Suppressor macrophage (primary cell): ENCODE results near the gene ABHD6.

Experiments
- DNase-seq, 4 experiments: peaks; one replicate each; pipeline ENCODE4 v3.0.0-alpha.2; 2020 to 2022
- total RNA-seq, 17 experiments: gene quantifications; one replicate each; lab custom pipeline; 2026; ENCODE audit warnings: mixed read lengths in 6 of 17, inconsistent platforms in 3 of 17; lab: John Stamatoyannopoulos, UW

The ABHD6 gene, protein sequence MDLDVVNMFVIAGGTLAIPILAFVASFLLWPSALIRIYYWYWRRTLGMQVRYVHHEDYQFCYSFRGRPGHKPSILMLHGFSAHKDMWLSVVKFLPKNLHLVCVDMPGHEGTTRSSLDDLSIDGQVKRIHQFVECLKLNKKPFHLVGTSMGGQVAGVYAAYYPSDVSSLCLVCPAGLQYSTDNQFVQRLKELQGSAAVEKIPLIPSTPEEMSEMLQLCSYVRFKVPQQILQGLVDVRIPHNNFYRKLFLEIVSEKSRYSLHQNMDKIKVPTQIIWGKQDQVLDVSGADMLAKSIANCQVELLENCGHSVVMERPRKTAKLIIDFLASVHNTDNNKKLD
- total RNA-seq, result 3.3 to 50.5 (median 34.1) reads per million in 17 experiments

DNA sequence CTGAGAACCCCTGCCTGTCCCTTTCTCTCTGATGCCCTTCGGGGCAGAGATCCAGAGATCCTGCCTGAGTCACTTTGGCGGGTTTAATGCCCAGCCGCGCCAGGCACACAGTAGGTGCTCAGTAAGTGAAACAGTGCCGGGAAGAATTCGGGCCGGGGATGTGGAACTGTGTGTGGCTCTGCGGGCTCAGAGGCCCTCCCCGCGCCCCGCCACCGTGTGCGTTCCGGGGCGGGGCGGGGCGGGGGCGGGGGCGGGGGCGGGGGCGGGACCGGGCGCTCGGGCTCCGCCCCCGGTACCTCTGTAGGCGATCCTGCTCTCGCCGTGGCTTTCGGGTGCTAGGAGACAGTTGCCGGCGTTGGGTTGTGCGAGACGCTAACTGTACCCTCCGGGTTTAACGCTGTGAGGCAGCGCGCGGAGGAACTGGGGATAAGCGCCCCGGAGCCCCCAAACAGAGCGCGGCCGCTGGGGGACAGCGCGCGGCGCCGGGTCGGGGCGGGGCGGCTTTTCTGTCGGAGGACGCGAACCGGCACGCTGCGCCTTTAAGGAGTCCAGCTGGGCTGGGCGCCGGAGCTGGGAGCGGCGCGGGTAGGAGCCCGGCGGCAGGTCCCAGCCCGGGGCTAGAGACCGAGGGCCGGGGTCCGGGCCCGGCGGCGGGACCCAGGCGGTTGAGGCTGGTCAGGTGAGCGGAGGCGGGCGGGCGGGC is at the start of gene ABHD6:
Gene ABHD6, plus strand, starts transcription at position 555 of the 703 bp plus-strand sequence. CDS start 18,795 bp downstream, outside the sequence.
- DNase-seq, result peak; percentile 80 to 92 (median 86)

DNA sequence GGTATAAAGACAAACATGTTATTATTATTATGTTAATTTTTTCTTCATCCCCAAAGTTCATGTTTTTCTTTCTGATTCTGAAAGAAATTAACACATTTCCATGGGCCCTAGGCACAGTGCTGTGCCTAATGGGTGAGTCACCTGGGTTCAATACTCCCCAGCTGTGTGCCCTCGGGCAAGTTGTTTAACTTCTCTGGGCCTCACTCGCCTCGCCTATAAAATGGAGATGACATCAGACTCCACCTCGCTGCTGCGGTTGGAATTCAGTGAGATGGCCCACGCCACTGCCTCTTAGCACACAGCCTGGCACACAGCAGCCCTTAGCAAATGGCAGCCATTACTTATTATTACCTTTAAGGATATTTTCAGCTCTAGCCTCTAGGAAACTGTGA is 49.4 kb upstream of the ABHD6 start:
- no peak for DNase-seq

DNA sequence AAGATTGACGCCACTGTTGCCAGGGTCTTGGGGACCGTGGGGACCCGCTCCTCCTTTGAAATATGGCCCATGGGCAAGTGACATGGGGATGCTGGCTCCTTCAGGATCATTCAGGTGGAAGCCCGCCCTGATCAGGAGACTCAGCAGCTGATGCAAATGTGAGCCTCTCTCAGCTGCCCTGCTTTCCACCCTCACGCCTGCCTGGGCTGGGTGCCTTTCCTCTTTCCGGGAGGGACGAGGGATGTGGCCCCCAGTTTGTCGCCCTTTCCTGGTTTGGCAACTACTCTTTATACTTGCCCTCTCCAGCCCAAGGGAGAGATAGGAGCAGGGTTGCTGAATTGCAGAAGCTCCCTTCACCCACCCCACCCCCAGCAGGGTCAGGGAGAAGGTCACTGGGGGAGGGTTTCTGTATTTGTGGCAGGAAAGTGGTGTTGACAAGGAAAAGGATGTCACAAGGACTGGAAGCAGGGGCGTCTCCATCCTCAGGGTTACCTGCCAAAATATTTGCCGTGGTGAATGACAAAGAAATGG is 48.6 kb upstream of the ABHD6 start:
- peak; percentile 28 to 70 (median 61) for DNase-seq

DNA sequence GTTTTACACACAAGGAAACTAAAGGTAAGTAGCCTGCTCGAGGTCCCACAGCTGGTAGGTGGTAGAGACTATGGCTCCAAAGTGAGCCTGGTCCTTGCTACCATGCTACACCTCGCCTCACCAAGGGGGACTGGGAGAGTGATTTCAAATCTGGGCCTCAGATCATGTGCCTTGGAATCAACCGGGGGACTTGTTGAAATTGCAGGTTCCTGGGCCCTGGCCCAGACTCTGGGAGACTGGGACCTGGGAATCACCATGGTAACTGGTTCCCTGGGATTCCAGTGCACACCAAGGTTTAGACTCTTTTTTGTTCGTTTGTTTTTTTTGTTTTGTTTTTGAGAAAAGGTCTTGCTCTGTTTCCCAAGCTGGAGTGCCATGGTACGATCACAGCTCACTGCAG is 47.9 kb upstream of the ABHD6 start:
- DNase-seq, result no peak

DNA sequence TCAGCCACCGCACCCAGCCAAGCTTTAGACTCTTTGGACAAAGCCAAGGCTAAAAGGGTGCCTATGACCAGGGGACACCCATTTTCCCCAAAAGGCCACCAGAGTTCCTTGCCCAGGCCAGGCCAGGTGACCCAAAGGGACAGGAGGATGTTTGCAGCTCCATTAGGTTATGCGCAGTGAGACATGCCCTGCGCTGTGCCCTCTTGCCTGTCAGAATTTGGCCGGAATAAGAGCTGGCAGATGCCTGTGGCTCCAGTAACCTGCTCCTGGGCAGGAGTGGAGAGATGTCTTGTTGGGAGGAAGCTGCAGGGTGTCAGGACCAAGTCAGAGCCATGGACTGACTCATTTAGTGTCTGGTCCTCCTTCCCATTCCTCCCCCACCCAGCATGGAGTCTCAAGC is 47.3 kb upstream of the ABHD6 start:
- DNase-seq, result no peak

DNA sequence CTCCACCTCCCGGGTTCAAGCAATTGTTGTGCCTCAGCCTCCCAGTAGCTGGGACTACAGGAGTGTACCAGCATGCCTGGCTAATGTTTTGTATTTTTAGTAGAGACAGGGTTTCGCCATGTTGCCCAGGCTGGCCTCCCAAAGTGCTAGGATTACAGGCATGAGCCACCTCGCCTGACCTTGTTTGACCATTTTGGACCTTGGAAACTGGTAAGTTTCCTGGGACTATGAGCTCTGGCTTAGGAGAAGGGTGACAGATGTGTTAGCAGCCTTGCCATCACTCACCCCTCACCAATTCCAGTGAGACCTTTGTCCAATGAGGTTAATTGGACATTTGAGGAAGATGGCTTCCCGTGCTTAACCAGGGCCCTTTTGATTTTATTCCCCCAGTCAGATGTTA is 46.7 kb upstream of the ABHD6 start:
- no peak for DNase-seq

DNA sequence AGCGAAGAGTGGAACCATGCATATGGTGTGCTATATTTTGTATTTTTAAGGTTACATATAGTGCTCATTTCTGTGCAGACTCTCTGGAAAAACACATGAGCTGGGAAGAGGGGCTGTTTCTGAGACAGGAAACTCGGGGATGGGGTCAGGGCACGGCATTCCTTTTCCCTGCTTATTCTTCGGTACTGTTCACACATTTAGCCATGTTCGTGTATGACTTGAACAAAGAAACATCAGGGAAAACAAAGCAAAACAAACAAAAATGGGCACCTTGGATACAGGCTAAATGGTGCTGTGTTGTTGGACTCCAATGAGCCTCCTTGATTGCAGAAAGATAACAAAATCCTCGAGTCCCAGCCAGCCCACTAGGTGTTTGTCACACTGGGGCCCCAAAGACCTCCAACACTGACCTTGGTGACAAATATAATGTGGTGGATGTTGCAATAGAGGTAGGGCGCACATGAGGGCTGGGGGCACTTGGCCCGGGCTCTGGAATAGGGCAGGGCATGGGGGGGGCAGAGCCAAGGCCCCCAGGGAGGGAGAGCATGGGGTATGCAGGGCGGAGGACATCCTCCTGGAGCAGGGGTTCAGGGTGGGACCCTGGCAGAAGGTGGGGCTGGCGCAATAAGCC is 46.1 kb upstream of the ABHD6 start:
- no peak for DNase-seq

DNA sequence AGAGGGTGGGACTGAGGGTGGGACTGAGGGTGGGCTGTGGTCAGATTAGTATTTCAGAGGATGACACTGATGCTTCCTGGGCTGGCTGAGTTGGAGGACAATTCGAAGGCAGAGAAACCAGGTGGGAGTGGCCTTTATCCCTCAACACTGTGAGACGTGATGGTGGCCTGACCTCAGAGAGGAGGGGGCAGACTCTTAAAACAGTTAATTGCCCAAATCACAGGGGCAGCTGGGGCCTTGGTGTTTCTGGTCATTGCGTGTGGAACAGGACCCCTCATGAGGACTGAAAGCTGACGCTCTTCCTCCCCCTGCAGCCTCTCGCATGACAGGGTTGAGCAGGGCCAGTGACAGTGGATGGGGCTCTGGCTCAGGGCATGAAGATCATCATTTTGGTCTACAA is 45.5 kb upstream of the ABHD6 start:
- DNase-seq, result no peak

DNA sequence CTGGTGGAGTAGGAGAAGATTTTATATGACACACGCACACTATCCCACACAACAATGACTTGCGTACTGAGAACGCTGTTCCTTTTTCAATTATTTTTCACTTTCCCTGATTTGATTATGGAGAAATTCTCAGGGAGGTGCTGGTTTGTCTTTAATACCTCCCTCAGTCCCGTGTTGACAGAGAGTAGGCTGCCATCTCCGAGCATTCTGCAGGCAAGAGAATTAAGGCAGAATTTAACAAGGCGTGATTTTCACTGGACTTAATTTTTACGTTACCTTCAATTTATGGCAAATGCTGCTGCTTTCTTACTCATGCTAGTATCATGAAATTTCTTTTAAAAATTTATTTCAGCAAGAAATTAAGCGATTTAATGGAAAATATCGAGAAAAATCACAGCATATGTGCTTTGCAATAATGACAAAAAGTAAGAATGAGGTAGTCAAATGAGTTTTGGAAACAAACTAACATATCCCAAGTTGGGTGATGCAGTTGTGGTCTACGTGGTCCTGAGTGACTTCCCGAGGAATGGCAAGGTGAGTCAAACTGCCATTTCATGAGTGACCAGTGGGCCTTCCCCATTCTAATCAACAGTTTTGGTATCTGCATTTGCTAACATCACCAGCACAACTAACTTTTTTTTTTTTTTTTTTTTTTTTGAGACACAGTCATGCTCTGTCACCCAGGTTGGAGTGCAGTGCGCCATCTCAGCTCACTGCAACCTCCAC is 43.7 kb upstream of the ABHD6 start:
- no peak for DNase-seq

DNA sequence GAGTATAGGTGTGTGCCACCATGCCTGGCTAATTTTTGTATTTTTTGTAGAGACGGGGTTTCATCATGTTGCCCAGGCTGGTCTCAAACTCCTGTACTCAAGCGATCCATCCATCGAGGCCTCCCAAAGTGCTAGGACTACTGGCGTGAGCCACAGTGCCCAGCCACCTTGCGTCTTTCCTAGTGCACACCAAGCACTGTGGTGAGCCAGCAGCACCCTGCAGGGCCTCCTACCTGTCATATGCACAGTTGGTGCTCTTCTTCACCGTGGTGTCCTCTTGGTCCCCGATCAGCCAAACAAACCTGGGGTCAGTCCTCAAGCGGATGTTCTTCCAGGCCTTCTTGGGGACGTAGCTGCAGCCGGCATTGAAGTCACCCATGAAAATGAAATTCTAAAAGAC is 40.0 kb upstream of the ABHD6 start:
- DNase-seq, result no peak

DNA sequence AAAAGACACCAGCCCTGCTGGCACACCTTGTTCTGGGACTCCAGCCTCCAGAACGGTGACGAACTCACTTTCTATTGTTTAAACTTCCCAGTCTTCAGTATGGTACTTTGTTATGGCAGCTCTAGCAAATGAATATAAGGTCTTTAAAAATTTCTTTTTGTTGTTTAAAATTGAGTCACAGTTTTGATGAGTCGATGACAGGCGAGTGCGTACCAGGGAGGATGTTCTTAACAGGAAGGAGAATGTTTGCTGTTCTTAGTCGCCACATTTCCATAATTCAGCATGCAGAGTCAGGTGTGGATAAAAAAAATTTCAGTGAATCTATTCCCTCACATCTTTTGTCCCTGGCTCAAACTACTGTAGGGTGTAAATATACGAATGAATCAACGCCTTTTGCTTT is 39.2 kb upstream of the ABHD6 start:
- DNase-seq, result no peak

DNA sequence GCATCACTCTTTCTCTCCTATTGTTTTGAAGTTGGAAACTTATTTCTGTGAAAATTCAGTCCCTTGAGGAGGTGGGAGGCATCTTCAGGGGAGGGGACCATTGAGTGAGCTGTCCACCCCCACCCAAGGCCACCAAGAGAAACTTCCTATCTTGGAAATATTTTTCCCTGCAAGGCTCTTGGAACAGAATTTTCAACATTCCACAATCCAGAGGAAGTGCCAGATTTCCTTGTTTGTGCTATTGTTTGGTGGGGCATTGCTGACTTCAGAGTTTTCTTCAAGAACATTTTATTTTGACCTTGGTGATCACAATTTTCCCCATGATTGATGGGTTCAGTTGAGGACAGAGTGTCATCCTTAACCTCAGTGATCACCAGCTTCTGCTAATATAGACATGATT is 38.8 kb upstream of the ABHD6 start:
- DNase-seq, result no peak

DNA sequence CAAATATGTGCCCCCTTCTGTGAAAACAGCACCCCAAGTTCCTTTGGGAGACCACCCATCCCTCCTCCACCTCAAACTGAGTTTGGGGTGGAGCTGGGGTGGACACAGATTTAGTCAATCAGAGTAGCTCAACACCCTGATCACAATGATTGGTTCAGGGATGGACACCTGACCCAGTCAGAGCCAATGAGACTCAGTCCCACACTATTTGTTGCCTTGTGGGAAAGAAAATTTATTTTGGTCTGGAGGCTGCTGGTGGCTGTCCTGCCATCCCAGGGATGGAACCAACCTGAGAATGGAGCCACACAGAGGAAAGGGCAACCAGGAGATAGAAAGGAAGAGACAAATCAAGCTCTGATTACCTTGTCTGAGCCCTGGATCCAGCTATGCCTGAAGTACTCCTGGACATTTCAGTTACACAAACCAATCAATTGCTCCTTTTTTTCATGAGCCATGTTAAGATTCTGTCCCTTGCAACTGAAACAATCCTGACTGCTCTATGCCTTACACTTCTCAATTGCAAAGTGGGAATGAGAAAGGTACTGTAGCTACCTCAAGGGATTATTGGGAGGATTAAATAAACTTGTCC is 37.4 kb upstream of the ABHD6 start:
- no peak for DNase-seq

DNA sequence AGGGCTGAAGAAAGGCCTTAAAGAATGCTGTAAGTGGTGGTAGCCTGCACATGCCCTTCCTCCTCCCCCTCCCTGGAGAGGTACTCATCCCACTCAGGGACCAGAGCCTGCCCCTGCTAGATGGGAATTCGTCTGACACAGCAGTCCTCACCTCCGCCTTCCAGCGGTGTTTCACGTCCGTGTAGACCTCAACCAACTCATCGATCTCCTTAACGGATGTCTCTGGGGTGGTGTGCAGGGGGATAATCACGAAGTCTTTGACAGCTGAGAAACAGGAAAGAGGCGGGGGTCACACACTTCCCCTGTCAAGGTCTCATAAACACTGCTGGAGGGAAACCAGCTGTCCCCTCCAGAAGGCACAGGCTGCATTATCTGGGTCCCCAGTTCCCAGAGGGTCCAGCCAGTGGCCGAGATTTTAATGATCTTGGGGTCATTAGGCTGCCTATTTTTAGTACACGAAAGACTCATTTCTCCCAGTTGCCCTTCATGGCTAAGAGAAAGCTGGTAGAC is 36.7 kb upstream of the ABHD6 start:
- no peak for DNase-seq

DNA sequence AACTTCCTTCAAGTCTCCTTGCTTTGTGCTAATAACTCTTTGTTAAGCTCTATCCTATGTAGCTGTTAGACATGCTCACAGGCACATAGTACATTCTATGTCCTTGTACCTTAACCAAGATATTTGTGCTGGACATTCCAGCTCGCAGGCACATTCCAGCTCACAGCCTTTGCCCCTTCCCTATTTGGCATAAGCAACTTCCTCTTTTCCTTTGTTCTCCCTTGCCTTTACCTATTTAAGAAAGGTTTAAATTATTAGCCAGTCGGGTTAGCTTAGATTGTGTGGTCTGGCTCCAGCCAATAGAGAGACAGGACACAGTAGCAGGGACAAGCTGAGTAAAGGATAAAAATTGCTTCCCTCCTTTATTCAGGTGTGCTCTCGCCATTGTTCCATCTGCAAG is 36.1 kb upstream of the ABHD6 start:
- peak in 3 of 4 experiments; percentile 27 to 31 (median 30) for DNase-seq

DNA sequence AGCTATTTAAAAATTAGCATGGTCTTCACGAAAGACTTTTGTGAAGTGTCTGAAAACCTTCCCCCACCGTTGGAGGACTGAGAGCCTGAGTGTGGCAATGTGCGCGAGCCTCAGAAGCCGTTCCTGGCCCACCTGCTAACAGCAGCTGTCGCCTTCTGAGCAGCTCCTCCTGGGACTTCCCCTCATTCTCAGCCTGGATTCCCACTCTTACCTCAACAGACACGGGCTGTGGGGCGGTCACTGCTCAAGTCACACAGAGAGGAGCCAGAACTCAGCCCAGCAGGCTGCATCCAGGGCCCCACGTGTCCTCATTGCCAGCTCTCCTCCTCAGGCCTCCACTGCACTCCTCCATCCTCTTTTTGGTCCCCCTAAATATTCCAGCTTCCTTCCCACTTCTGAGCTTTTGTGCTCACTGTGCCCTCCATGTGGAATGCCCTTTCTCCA is 34.7 kb upstream of the ABHD6 start:
- no peak for DNase-seq

DNA sequence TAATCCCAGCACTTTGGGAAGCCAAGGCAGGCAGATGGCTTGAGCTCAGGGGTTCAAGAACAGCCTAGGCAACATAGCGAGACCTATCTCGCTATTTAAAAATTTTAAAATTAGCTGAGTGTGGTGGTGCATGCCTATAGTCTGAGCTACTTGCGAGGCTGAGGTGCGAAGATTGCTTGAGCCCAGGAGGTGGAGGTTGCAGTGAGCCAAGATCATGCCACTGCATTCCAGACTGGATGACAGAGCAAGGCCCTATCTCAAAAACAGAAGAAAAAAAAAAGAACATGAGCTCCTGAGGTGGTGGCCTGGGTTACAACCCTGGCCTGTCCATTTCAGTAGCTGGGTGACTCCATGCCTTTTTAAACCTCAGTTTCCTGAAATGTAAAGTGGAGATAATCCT is 34.1 kb upstream of the ABHD6 start:
- DNase-seq, result no peak

DNA sequence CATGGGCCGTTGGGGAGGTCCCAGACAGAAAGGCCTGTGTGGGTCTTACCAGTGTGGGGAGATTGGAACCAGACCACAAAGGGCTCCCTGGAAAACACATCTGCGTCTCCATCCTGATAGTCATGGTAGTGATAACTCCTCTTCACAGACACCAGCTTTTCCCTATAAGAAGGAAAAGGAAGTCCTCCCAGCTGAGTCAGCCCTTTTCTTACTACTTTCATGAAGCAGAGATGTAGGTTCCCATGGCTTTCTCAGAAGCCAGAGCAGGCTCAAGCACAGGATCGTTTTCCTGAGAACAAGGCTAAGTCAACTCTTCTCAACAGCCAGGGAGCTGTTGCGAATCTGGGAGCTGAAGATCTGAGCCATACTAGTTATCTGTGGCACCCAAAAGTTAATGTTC is 32.9 kb upstream of the ABHD6 start:
- peak; percentile 31 to 66 (median 54) for DNase-seq

DNA sequence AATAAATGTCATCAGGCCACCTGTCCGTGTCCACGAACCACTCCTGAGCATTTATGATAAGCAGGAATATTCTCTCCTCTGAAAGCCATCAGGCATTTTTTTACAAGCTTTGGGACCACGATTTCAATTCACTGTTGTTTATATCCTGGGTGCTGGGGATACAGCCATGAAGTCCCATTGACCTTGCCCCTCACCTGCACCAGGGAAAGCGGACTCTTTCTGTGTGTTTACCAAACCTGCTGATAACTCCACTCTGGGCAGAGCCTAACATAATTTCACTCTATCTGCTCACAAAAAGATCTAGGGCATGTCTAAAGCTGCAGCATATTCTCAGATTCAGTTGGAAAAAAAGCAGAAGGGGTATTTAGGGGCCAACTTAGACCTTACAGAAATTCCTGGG is 31.6 kb upstream of the ABHD6 start:
- no peak for DNase-seq

DNA sequence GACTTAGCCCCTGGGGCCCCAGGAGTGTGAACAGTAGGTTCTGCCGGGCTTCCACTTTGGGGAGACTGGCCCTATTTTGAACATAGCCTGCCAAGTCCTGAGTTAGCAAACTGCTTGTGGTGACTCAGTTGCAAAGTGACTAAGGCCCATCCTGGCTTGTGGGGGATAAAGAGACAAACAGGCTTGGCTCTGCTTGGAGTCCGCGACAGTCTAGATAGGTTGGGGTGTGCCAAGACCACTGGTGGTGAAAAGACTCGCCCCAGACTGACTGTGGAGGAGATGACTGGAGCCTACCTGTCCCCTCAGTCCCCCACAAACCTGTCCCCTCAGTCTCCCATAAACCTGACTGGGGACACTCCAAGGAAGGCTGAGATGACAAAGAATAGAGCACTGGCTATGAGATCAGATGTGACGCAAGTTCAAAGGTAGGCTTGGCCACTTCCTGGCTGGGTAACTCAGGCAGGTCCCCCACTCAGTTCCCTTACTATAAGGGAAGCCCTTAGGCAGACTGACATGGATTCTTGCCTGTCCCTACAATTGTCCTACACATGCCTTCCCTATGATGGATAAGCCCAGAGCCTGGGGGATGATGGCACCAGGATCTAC is 31.1 kb upstream of the ABHD6 start:
- peak; percentile 41 to 82 (median 60) for DNase-seq

DNA sequence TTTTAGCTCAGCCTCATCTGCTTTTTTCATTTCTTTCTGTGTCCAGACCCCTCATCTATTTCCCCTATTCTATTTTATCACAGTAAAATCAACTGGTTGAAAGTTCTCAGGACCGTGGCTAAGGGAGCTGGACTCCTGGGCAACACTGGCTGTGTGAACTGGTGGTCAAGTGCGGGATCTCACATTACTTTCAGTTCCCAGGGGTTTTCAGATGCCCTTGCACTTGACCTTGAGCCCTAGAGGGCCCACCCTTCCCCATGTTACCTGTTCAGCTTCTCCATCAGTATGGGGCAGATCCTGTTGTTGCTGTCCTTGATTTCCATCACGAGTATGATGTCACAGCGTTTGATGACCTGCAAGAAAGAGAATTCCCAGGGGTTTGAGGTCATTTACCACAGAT is 29.6 kb upstream of the ABHD6 start:
- DNase-seq, result no peak

DNA sequence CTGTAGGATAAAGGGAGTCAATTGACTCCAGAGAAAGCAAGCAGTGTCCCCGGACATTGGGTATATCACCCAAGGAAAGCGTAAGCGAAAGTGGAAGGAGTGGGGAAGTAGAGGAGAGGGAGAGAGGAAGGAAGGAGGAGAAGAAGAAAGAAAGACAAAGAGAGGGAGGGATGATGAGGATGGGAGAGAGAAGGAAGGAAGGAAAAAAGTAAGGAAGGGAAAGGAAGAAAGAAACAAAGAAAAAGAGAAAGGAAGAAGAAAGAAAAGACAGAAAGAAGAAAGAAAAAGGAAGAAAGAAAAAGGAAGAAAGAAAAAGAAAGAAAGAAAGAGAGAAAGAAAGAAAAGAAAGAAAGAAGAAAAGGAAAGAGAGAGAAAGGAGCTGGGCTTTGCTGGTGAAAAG is 27.7 kb upstream of the ABHD6 start:
- DNase-seq, result no peak
